ENCODE data around the gene CD101. TPM values are rescaled to one million over a fixed set of nuclear protein-coding genes. Genes with fewer than 3 reads are reported as not detected.

CD101 gene
- total RNA-seq, 1 donor from 2014 or later: not detected

GRCh38 chr1:117076648-117077047 is 75.1 kb downstream of the CD101 start:
- H3K4me3 ChIP-seq: no peak overlapping the region
- DNase-seq (ENCODE audit: low spot score in 2 of 2): no peak
- no peaks in the 10 kb centered on the region for H3K4me1 ChIP-seq
- no peak overlapping the region for H3K27ac ChIP-seq
- H3K9me3 ChIP-seq: no peaks in the 10 kb centered on the region
- H3K36me3 ChIP-seq: peaks cover 24 to 48% of the 10 kb centered on the region in 2 donors
- no peaks in the 10 kb centered on the region for H3K27me3 ChIP-seq
- intact Hi-C loops (cut with DNase I): no loop called here
- TF ChIP-seq CTCF (IDR thresholded peaks at IDR 0.05): no peak

- no peak for TF ChIP-seq CTCF (IDR thresholded peaks at IDR 0.05)
- Histone ChIP-seq H3K36me3 (peaks cover 28 to 54% of the 10 kb centered on the region in 2 donors), H3K4me3 (no peak overlapping the region), H3K9me3 (no peaks in the 10 kb centered on the region), H3K27ac (no peak overlapping the region), H3K4me1 (no peaks in the 10 kb centered on the region), H3K27me3 (no peaks in the 10 kb centered on the region)
- no peak for DNase-seq (ENCODE audit: low spot score in 2 of 2)
- intact Hi-C loops (cut with DNase I): no loop called here
Observed at GRCh38 chr1:117077267-117077666, 75.7 kb downstream of the CD101 start.

- H3K4me3 ChIP-seq: no peak overlapping the region
- no peaks in the 10 kb centered on the region for H3K4me1 ChIP-seq
- peaks cover 28 to 63% of the 10 kb centered on the region in 2 donors for H3K36me3 ChIP-seq
- no peak for DNase-seq (ENCODE audit: low spot score in 2 of 2)
- no peaks in the 10 kb centered on the region for H3K27me3 ChIP-seq
- H3K27ac ChIP-seq: no peak overlapping the region
- TF ChIP-seq CTCF (IDR thresholded peaks at IDR 0.05): no peak
- H3K9me3 ChIP-seq: no peaks in the 10 kb centered on the region
- intact Hi-C loops (cut with DNase I): no loop called here
Observed at GRCh38 chr1:117079737-117080136, 78.2 kb downstream of the CD101 start.

GRCh38 chr1:117084231-117084630 is 82.7 kb downstream of the CD101 start:
- H3K9me3 ChIP-seq: no peaks in the 10 kb centered on the region
- H3K36me3 ChIP-seq: peaks cover 6 to 27% of the 10 kb centered on the region in 2 donors
- H3K4me3 ChIP-seq: no peak overlapping the region
- no peak for TF ChIP-seq CTCF (IDR thresholded peaks at IDR 0.05)
- no peak overlapping the region for H3K27ac ChIP-seq
- no peak for DNase-seq (ENCODE audit: low spot score in 2 of 2)
- no peaks in the 10 kb centered on the region for H3K27me3 ChIP-seq
- intact Hi-C loops (cut with DNase I): no loop called here
- H3K4me1 ChIP-seq: no peaks in the 10 kb centered on the region

Other genes with a start within 250 kb of the CD101 start
- not detected for gene CD2, start 247.3 kb upstream of the CD101 start, total RNA-seq
- gene PTGFRN, start 91.8 kb upstream of the CD101 start, total RNA-seq: 11.2 TPM
- 4.4 TPM for gene TTF2, start 58.6 kb downstream of the CD101 start, total RNA-seq
- 1.9 TPM for gene TRIM45, start 120.0 kb downstream of the CD101 start, total RNA-seq
- gene VTCN1, start 209.2 kb downstream of the CD101 start, total RNA-seq: not detected

All from ascending aorta (tissue), 2 donors.